Prostate gland (tissue), 2 donors: ENCODE data around the gene UNC13D. TPM values are rescaled to one million over a fixed set of nuclear protein-coding genes. Genes with fewer than 3 reads are reported as not detected.
A peak's percentile ranks its signal among the peaks of the same experiment; 100 is the strongest.

Source experiments
- DNase-seq: peaks from one replicate; pipeline ENCODE4 v3.0.0-alpha.2; 2019; ENCODE audit warnings: low spot score
- H3K27ac ChIP-seq, 2 donors: fragments of 200-600 bp; sonication (generic); 2 replicates each; pipeline ENCODE4 v1.5.1; 2017 to 2019
- H3K27me3 ChIP-seq: fragments of 200-600 bp; sonication (generic); replicated peaks from 2 replicates; pipeline ENCODE4 v1.5.1; 2019; ENCODE audit not compliant: insufficient read depth
- H3K36me3 ChIP-seq, 2 donors: fragments of 200-600 bp; sonication (generic); 1 replicate in 1 of 2; 2 replicates in 1 of 2; pipeline versions ENCODE4 v1.5.1 to v1.8.1; 2017 to 2019
- H3K4me1 ChIP-seq: fragments of 200-600 bp; sonication (generic); replicated peaks from 2 replicates; pipeline ENCODE4 v1.5.1; 2019
- H3K4me3 ChIP-seq, 2 donors: fragments of 200-600 bp; sonication (generic); 2 replicates each; pipeline ENCODE4 v1.5.1; 2017 to 2019
- H3K9me3 ChIP-seq: fragments of 200-600 bp; sonication (generic); 2 replicates; pipeline ENCODE4 v1.5.1; 2017
- CTCF ChIP-seq, 4 experiments: fragments of 200-600 bp in 2 of 4; fragments of 450-650 bp in 2 of 4; sonication (generic) in 2 of 4; IDR thresholded peaks; 1 replicate in 3 of 4; 2 replicates in 1 of 4; pipeline ENCODE4 v1.5.1; 2016 to 2019; ENCODE audit warnings: antibody characterized with exemption in 4 of 4, mild to moderate bottlenecking in 2 of 4, moderate library complexity in 2 of 4
- POLR2A ChIP-seq: fragments of 450-650 bp; IDR thresholded peaks from one replicate; pipeline ENCODE4 v1.6.1; 2016; ENCODE audit warnings: antibody characterized with exemption, mild to moderate bottlenecking
- POLR2AphosphoS5 ChIP-seq: sonication (generic); formaldehyde crosslinking; IDR thresholded peaks from one replicate; pipeline ENCODE4 v1.6.1; 2017; ENCODE audit warnings: antibody characterized with exemption
- WGBS: methylation state at CpG from one replicate; pipeline ENCODE4 v1.1.5; 2018; 5-methylcytosine and 5-hydroxymethylcytosine counted together
- intact Hi-C: fragments of 100-400 bp; cut with DNase I; formaldehyde crosslinking; loops from one replicate; pipeline ENCODE4 v1.14.2; 2022
- total RNA-seq, 2 donors: library from RNA; depleted of rRNA; stranded (reverse); fragments of >200 nt; gene quantifications; one replicate each; pipeline ENCODE4 v1.1.0, GENCODE V29; 2016

The UNC13D gene
- total RNA-seq, 2 donors from 2014 or later = 2.9 to 16.2 TPM

- no peak for DNase-seq
- H3K4me1 ChIP-seq = peaks cover 8% of the 10 kb centered on the region
- intact Hi-C loops = loop anchor here (2.0 kb wide), 1 partner anchor 41 kb away; the partner anchor contains the start of gene TRIM65
Measured at GRCh38 chr17:75856062-75856756, 12.0 kb upstream of the UNC13D start.

GRCh38 chr17:75855310-75856061 lies 11.3 kb upstream of the UNC13D start, which contains the start of gene WBP2:
Gene WBP2, minus strand, starts transcription at chr17:75855335. Its CDS starts 38 bp downstream, at chr17:75855297.
- peak; percentile 100 for DNase-seq
- peak within 1 kb of the TSS; percentile 98 for H3K27ac ChIP-seq
- peak within 1 kb of the TSS; percentile 72 to 89 for H3K4me3 ChIP-seq
- H3K27me3 ChIP-seq = no peaks in the 10 kb centered on the region
- WGBS = under 1% methylated on average over 58 of the region's 58 CpGs
- H3K36me3 ChIP-seq = peaks cover 6 to 8% of the 10 kb centered on the region in 2 donors
- H3K4me1 ChIP-seq = peaks cover 8% of the 10 kb centered on the region
- no peaks in the 10 kb centered on the region for H3K9me3 ChIP-seq
- TF ChIP-seq CTCF (IDR thresholded peaks at IDR 0.05) = peak; percentile 31 to 92 (median 50)
- TF ChIP-seq POLR2AphosphoS5 = peak; percentile 100
- peak; percentile 99 for TF ChIP-seq POLR2A
- intact Hi-C loops = loop anchor here (2.0 kb wide), 3 partner anchors 17 to 71 kb away; partner anchors contain the start of genes TRIM65 and UNK

More at GRCh38 chr17:75856062-75856756, 12.0 kb upstream of the UNC13D start:
- peak overlapping the region; percentile 72 to 89 for H3K4me3 ChIP-seq
- TF ChIP-seq POLR2A (no peak), POLR2AphosphoS5 (no peak), CTCF (IDR thresholded peaks at IDR 0.05) (no peak)
- H3K9me3 ChIP-seq = no peaks in the 10 kb centered on the region
- H3K27ac ChIP-seq = peak overlapping the region; percentile 98
- no peaks in the 10 kb centered on the region for H3K27me3 ChIP-seq
- peaks cover 0 to under 1% of the 10 kb centered on the region in 2 donors for H3K36me3 ChIP-seq
- 2% methylated on average over 24 of the region's 24 CpGs for WGBS

GRCh38 chr17:75854881-75855309 lies 10.7 kb upstream of the UNC13D start:
- TF ChIP-seq CTCF (IDR thresholded peaks at IDR 0.05) (no peak), POLR2AphosphoS5 (no peak), POLR2A (peak; percentile 34)
- peaks cover 8% of the 10 kb centered on the region for H3K4me1 ChIP-seq
- WGBS = 0% methylated on average over 16 of the region's 19 CpGs
- intact Hi-C loops = loop anchor here (2.0 kb wide), 2 partner anchors 18 to 70 kb away; partner anchors contain the start of gene UNK
- H3K36me3 ChIP-seq = peaks cover 10 to 11% of the 10 kb centered on the region in 2 donors
- no peaks in the 10 kb centered on the region for H3K27me3 ChIP-seq
- DNase-seq = no peak
- H3K4me3 ChIP-seq = peak overlapping the region; percentile 72 to 89
- no peaks in the 10 kb centered on the region for H3K9me3 ChIP-seq
- peak overlapping the region; percentile 98 for H3K27ac ChIP-seq

DNA sequence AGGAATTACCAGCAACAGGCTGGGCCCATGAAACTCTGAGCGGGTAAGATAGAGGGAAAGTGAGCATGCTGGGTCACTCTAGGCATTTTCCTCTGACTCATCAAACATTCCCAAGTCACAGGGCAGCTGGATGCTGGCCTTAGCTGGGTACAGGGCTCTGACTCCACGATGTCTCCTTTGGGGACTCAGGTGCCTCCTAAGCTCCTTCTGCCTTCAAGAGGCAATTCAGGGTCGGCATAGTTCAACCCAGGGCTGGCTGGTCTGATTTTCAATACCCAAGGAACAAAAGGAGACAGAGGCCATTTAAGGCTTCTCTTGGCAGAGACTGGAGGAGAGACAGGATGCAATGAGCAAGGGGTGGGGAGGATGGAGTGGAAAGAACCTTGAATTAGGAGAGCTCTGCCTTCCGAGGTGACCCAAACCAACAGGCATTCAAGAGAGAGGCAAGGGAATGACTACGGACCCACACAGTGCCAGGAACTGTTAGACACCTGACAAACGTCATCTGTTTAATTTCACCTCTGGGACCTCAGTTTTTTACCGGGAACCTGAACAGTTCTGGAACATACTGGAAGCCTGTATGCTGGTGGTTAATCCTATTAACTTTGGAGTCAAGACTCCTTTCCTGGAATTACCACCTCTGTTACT lies 10.0 kb upstream of the UNC13D start:
- DNase-seq = no peak
- 29% methylated on average over 7 of the region's 7 CpGs for WGBS
- Histone ChIP-seq H3K4me1 (peaks cover 8% of the 10 kb centered on the region), H3K9me3 (no peaks in the 10 kb centered on the region), H3K27ac (peak overlapping the region; percentile 98), H3K27me3 (no peaks in the 10 kb centered on the region), H3K4me3 (peak overlapping the region; percentile 72 to 89), H3K36me3 (peaks cover 14 to 16% of the 10 kb centered on the region in 2 donors)
- intact Hi-C loops = loop anchor here (2.0 kb wide), 2 partner anchors 19 to 69 kb away; partner anchors contain the start of gene UNK
- TF ChIP-seq POLR2A (no peak), POLR2AphosphoS5 (peak; percentile 53), CTCF (IDR thresholded peaks at IDR 0.05) (no peak)
